Keratinocyte (primary cell): ENCODE data around the gene C9orf50.

Experiments
- CTCF ChIP-seq, 3 experiments: IDR thresholded peaks in 1 of 3; conservative IDR thresholded peaks in 1 of 3; optimal IDR thresholded peaks in 1 of 3; 2 replicates in 2 of 3; 3 replicates in 1 of 3; pipeline versions ENCODE3 to v1.5.1; 2011; ENCODE audit warnings: low read length in 3 of 3, mild to moderate bottlenecking in 3 of 3, moderate library complexity in 2 of 3, control low read depth in 1 of 3, inconsistent platforms in 1 of 3; ENCODE audit not compliant: insufficient read depth in 2 of 3; ENCODE audit errors: extremely low read depth in 1 of 3
- EZH2 ChIP-seq: IDR thresholded peaks from one replicate; pipeline ENCODE4 v1.6.1; 2012; ENCODE audit warnings: inconsistent platforms, mild to moderate bottlenecking, low read length, moderate library complexity

GRCh38 chr9:129568560-129569501, 52.1 kb downstream of the C9orf50 start:
- TF ChIP-seq CTCF (optimal IDR thresholded peaks at IDR 0.05 in 1 of 3, IDR thresholded peaks at IDR 0.05 in 1 of 3, conservative IDR thresholded peaks at IDR 0.05 in 1 of 3; ENCODE audit: extremely low read depth in 1 of 3, insufficient read depth in 2 of 3, low read length in 3 of 3): no peak
- TF ChIP-seq EZH2: no peak
